H9 (cell line): Measurements from ENCODE around the gene RGS16. TPM values are rescaled to one million over a fixed set of nuclear protein-coding genes. Genes with fewer than 3 reads are reported as not detected.

Source experiments
- DNase-seq: peaks from one replicate; pipeline ENCODE4 v3.0.0-alpha.2; 2017
- H2AFZ ChIP-seq: one replicate; pipeline ENCODE4 v1.6.1; 2013; ENCODE audit warnings: mild to moderate bottlenecking, low read length, control low read depth, moderate library complexity
- H2AK5ac ChIP-seq: 2 replicates; pipeline ENCODE4 v1.6.1; 2013; ENCODE audit warnings: low read length, control low read depth, mixed read lengths; ENCODE audit not compliant: insufficient read length
- H2BK120ac ChIP-seq: one replicate; pipeline ENCODE4 v1.6.1; 2013; ENCODE audit warnings: low read depth, mild to moderate bottlenecking, low read length, control low read depth, inconsistent platforms; ENCODE audit not compliant: poor library complexity, severe bottlenecking
- H2BK12ac ChIP-seq: 2 replicates; pipeline ENCODE4 v1.6.1; 2013; ENCODE audit warnings: low read length, control low read depth, mixed read lengths, low read depth; ENCODE audit not compliant: insufficient read length
- H2BK15ac ChIP-seq: 2 replicates; pipeline ENCODE4 v1.6.1; 2013; ENCODE audit warnings: low read depth, low read length, control low read depth
- H2BK20ac ChIP-seq: one replicate; pipeline ENCODE4 v1.6.1; 2013; ENCODE audit warnings: low read depth, mild to moderate bottlenecking, low read length, control low read depth, inconsistent platforms; ENCODE audit not compliant: poor library complexity, severe bottlenecking
- H2BK5ac ChIP-seq: 2 replicates; pipeline ENCODE4 v1.6.1; 2013; ENCODE audit warnings: low read length, control low read depth, mixed read lengths; ENCODE audit not compliant: insufficient read length
- H3K14ac ChIP-seq: 2 replicates; pipeline ENCODE4 v1.6.1; 2013; ENCODE audit warnings: low read length, control low read depth; ENCODE audit not compliant: insufficient read depth
- H3K18ac ChIP-seq: 2 replicates; pipeline ENCODE4 v1.6.1; 2013; ENCODE audit warnings: low read depth, mild to moderate bottlenecking, mixed read lengths, low read length, control low read depth; ENCODE audit not compliant: insufficient read length
- H3K23ac ChIP-seq: 2 replicates; pipeline ENCODE4 v1.6.1; 2013; ENCODE audit warnings: low read length, control low read depth, mixed read lengths, low read depth; ENCODE audit not compliant: insufficient read length
- H3K23me2 ChIP-seq: 2 replicates; pipeline ENCODE4 v1.6.1; 2013; ENCODE audit warnings: low read depth, mild to moderate bottlenecking, mixed read lengths, low read length, control low read depth; ENCODE audit not compliant: insufficient read length, poor library complexity, severe bottlenecking
- H3K27ac ChIP-seq: 2 replicates; pipeline ENCODE4 v1.5.1; 2013; ENCODE audit warnings: low read length, control low read depth, mixed read lengths, low read depth; ENCODE audit not compliant: insufficient read length
- H3K27me3 ChIP-seq: 2 replicates; pipeline ENCODE4 v1.6.1; 2013; ENCODE audit warnings: low read length, control low read depth, inconsistent platforms; ENCODE audit not compliant: insufficient read depth
- H3K4ac ChIP-seq: 2 replicates; pipeline ENCODE4 v1.6.1; 2013; ENCODE audit warnings: low read depth, mild to moderate bottlenecking, control low read depth, inconsistent platforms, low read length, moderate library complexity
- H3K4me1 ChIP-seq: 2 replicates; pipeline ENCODE4 v1.6.1; 2013; ENCODE audit warnings: low read length, control low read depth, inconsistent platforms; ENCODE audit not compliant: insufficient read depth
- H3K4me2 ChIP-seq: 2 replicates; pipeline ENCODE4 v1.6.1; 2013; ENCODE audit warnings: low read length, control low read depth, mixed read lengths; ENCODE audit not compliant: insufficient read length, insufficient read depth
- H3K56ac ChIP-seq: 2 replicates; pipeline ENCODE4 v1.6.1; 2013; ENCODE audit warnings: low read depth, mild to moderate bottlenecking, mixed read lengths, low read length, control low read depth; ENCODE audit not compliant: insufficient read length
- H3K79me1 ChIP-seq: 2 replicates; pipeline ENCODE4 v1.6.1; 2013; ENCODE audit warnings: low read depth, mild to moderate bottlenecking, moderate library complexity, low read length, control low read depth, inconsistent platforms; ENCODE audit not compliant: insufficient read depth, poor library complexity, severe bottlenecking
- H3K79me2 ChIP-seq: 2 replicates; pipeline ENCODE4 v1.6.1; 2013; ENCODE audit warnings: low read length, control low read depth, inconsistent platforms; ENCODE audit not compliant: insufficient read depth
- H3K9ac ChIP-seq: 2 replicates; pipeline ENCODE4 v1.6.1; 2013; ENCODE audit warnings: low read length, control low read depth, mixed read lengths; ENCODE audit not compliant: insufficient read length; ENCODE audit errors: extremely low read depth
- H3K9me3 ChIP-seq: one replicate; pipeline ENCODE4 v1.6.1; 2013; ENCODE audit warnings: low read depth, low read length, inconsistent platforms; ENCODE audit not compliant: control insufficient read depth
- H3T11ph ChIP-seq: one replicate; pipeline ENCODE4 v1.6.1; 2013; ENCODE audit warnings: mild to moderate bottlenecking, low read length, control low read depth, inconsistent platforms
- H4K20me1 ChIP-seq: one replicate; pipeline ENCODE4 v1.6.1; 2013; ENCODE audit not compliant: control insufficient read depth, insufficient read length, insufficient read depth
- H4K5ac ChIP-seq: 2 replicates; pipeline ENCODE4 v1.6.1; 2013; ENCODE audit warnings: low read depth, mild to moderate bottlenecking, mixed read lengths, low read length, control low read depth; ENCODE audit not compliant: insufficient read length
- H4K8ac ChIP-seq: replicated peaks from 2 replicates; pipeline ENCODE4 v1.6.1; 2013; ENCODE audit warnings: low read length, control low read depth, mixed read lengths, low read depth; ENCODE audit not compliant: insufficient read length
- H4K91ac ChIP-seq: 2 replicates; pipeline ENCODE4 v1.6.1; 2013; ENCODE audit warnings: low read depth, mild to moderate bottlenecking, moderate library complexity, mixed read lengths, low read length, control low read depth; ENCODE audit not compliant: insufficient read length
- H3K27ac Mint-ChIP-seq, 3 experiments: 2 replicates in 2 of 3; 3 replicates in 1 of 3; pipeline ENCODE4 v1.8.0; 2020 to 2021; ENCODE audit warnings: mixed read lengths in 3 of 3, mild to moderate bottlenecking in 1 of 3, moderate library complexity in 1 of 3
- H3K27me3 Mint-ChIP-seq: 2 replicates; pipeline ENCODE4 v1.8.0; 2021; ENCODE audit warnings: low read depth, mild to moderate bottlenecking, moderate library complexity, mixed read lengths
- H3K36me3 Mint-ChIP-seq, 3 experiments: 2 replicates in 2 of 3; 3 replicates in 1 of 3; pipeline ENCODE4 v1.8.0; 2020 to 2021; ENCODE audit warnings: low read depth in 3 of 3, mixed read lengths in 3 of 3; ENCODE audit not compliant: insufficient read depth in 1 of 3
- H3K4me1 Mint-ChIP-seq, 2 experiments: 2 replicates each; pipeline ENCODE4 v1.8.0; 2020; ENCODE audit warnings: mixed read lengths in 2 of 2
- H3K4me3 Mint-ChIP-seq, 2 experiments: 2 replicates in 1 of 2; 3 replicates in 1 of 2; pipeline ENCODE4 v1.8.0; 2020 to 2021; ENCODE audit warnings: mild to moderate bottlenecking in 2 of 2, mixed read lengths in 2 of 2, moderate library complexity in 1 of 2
- H3K9me3 Mint-ChIP-seq, 2 experiments: 2 replicates in 1 of 2; 3 replicates in 1 of 2; pipeline ENCODE4 v1.8.0; 2020; ENCODE audit warnings: mild to moderate bottlenecking in 2 of 2, mixed read lengths in 2 of 2, moderate library complexity in 1 of 2
- WGBS: extraction: QIAGEN DNeasy Blood & Tissue Kit; methylation state at CpG from one replicate; pipeline ENCODE4 v1.1.7; 2013; ENCODE audit warnings: missing lambda C conversion rate, low lambda C conversion rate, mixed read lengths; ENCODE audit not compliant: insufficient read length; ENCODE audit errors: extremely low coverage; 5-methylcytosine and 5-hydroxymethylcytosine counted together
- total RNA-seq: library from RNA; stranded (reverse); gene quantifications from 2 replicates; pipeline ENCODE4 v1.2.1, GENCODE V29; 2021
- TF ChIP-seq, protein P1 (sequence below): fragments of 200-600 bp; sonication (generic); conservative IDR thresholded peaks from 3 replicates; pipeline ENCODE4 v1.8.0; 2021; ENCODE audit warnings: antibody characterized with exemption, mild to moderate bottlenecking

RGS16 gene
- total RNA-seq, 1 experiment from 2014 or later: 6.9 TPM

DNA sequence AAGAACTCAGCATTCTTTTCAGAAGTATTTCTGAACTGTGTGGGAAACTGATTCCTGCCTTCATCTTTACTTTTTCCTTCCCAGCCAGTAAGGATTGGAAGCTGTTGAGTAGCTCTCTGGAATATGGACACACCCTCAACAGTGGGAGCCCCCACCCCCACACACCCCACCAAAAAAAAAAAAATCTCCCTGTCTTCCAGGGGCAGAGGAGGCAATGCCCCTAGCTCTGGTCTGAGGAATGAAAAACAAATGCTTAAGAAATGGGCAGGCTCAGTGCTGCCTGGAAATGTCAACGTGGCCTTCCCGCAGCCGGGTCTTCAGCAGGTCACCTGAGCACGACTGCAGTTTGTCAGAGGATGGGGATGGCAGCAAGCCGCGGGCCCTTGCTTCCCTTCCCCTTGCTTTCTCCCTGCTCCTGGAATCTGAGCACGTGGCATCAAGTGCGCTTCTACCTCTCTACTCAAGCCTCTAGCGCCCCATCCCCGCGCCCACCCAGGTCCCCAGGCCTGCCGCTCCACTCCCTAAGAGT is 479 bp downstream of the RGS16 start:
- peak overlapping the region; percentile 69 for H3K4me2 ChIP-seq
- peaks cover 2% of the 10 kb centered on the region for H3K4me1 ChIP-seq
- peaks cover 0 to 8% (median 2%) of the 10 kb centered on the region in 3 experiments; a peak in 5 of 7 replicates for H3K36me3 Mint-ChIP-seq
- peaks cover 9% of the 10 kb centered on the region; the same call in 1 of the 2 replicates for H3K27me3 ChIP-seq
- TF ChIP-seq, protein P1, sequence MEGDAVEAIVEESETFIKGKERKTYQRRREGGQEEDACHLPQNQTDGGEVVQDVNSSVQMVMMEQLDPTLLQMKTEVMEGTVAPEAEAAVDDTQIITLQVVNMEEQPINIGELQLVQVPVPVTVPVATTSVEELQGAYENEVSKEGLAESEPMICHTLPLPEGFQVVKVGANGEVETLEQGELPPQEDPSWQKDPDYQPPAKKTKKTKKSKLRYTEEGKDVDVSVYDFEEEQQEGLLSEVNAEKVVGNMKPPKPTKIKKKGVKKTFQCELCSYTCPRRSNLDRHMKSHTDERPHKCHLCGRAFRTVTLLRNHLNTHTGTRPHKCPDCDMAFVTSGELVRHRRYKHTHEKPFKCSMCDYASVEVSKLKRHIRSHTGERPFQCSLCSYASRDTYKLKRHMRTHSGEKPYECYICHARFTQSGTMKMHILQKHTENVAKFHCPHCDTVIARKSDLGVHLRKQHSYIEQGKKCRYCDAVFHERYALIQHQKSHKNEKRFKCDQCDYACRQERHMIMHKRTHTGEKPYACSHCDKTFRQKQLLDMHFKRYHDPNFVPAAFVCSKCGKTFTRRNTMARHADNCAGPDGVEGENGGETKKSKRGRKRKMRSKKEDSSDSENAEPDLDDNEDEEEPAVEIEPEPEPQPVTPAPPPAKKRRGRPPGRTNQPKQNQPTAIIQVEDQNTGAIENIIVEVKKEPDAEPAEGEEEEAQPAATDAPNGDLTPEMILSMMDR: no peak
- H3T11ph ChIP-seq: no peak overlapping the region
- no peak overlapping the region for H4K8ac ChIP-seq
- H2BK15ac ChIP-seq: no peak overlapping the region
- peaks cover 35% of the 10 kb centered on the region for H3K27me3 Mint-ChIP-seq
- no peak overlapping the region for H3K23ac ChIP-seq
- 0 out of 2 replicates have a peak overlapping the region, but pooled peaks have one; percentile 56 for H3K14ac ChIP-seq
- H3K4me3 Mint-ChIP-seq: peak overlapping the region in 1 of 2 experiments; percentile 57; a peak in 3 of 5 replicates
- H2AFZ ChIP-seq: no peak overlapping the region
- peaks cover 8 to 15% of the 10 kb centered on the region in 2 experiments for H3K4me1 Mint-ChIP-seq
- H4K5ac ChIP-seq: no peak overlapping the region
- H3K18ac ChIP-seq: peak overlapping the region; percentile 8
- peaks cover 0 to 2% of the 10 kb centered on the region in 2 experiments; a peak in 1 of 5 replicates for H3K9me3 Mint-ChIP-seq
- H2BK20ac ChIP-seq: no peak overlapping the region
- H2BK120ac ChIP-seq: no peak overlapping the region
- H4K20me1 ChIP-seq: no peaks in the 10 kb centered on the region
- no peak overlapping the region for H3K27ac ChIP-seq
- H3K56ac ChIP-seq: no peak overlapping the region
- no peak overlapping the region; a peak in 1 of 7 replicates for H3K27ac Mint-ChIP-seq
- no peaks in the 10 kb centered on the region for H3K79me1 ChIP-seq
- no peak for DNase-seq
- no CpG with 5 or more reads among the region's 12 CpGs for WGBS
- H3K9me3 ChIP-seq: no peaks in the 10 kb centered on the region
- H2BK5ac ChIP-seq: no peak overlapping the region
- H3K23me2 ChIP-seq: peaks cover 3% of the 10 kb centered on the region
- 0 out of 2 replicates have a peak, but pooled peaks cover 2% of the 10 kb centered on the region for H3K79me2 ChIP-seq
- H2AK5ac ChIP-seq: no peak overlapping the region
- H4K91ac ChIP-seq: no peak overlapping the region
- H3K4ac ChIP-seq: no peak overlapping the region
- no peak overlapping the region for H2BK12ac ChIP-seq
- H3K9ac ChIP-seq: no peak overlapping the region
